Stomach (tissue), 4 donors: ENCODE results near the gene LIPA.

Experiments
- POLR2AphosphoS5 ChIP-seq, 3 donors: sonication (generic); formaldehyde crosslinking; IDR thresholded peaks; one replicate each; pipeline ENCODE4 v1.6.1; 2016; ENCODE audit warnings: antibody characterized with exemption in 3 of 3
- TF ChIP-seq, protein P1 (sequence below), 7 experiments: fragments of 450-650 bp in 4 of 7; fragments of 200-600 bp in 3 of 7; sonication (generic) in 3 of 7; IDR thresholded peaks; one replicate each; pipeline ENCODE4 v1.5.1; 2016 to 2019; ENCODE audit warnings: antibody characterized with exemption in 7 of 7, control low read depth in 2 of 7, mild to moderate bottlenecking in 1 of 7

GRCh38 chr10:89240519-89240918 is 11.1 kb downstream of the LIPA start:
- TF ChIP-seq, protein P1, sequence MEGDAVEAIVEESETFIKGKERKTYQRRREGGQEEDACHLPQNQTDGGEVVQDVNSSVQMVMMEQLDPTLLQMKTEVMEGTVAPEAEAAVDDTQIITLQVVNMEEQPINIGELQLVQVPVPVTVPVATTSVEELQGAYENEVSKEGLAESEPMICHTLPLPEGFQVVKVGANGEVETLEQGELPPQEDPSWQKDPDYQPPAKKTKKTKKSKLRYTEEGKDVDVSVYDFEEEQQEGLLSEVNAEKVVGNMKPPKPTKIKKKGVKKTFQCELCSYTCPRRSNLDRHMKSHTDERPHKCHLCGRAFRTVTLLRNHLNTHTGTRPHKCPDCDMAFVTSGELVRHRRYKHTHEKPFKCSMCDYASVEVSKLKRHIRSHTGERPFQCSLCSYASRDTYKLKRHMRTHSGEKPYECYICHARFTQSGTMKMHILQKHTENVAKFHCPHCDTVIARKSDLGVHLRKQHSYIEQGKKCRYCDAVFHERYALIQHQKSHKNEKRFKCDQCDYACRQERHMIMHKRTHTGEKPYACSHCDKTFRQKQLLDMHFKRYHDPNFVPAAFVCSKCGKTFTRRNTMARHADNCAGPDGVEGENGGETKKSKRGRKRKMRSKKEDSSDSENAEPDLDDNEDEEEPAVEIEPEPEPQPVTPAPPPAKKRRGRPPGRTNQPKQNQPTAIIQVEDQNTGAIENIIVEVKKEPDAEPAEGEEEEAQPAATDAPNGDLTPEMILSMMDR (IDR thresholded peaks at IDR 0.05): no peak
- TF ChIP-seq POLR2AphosphoS5 (IDR thresholded peaks at IDR 0.05): no peak
